CD4-positive, alpha-beta T cell (primary cell): Measurements from ENCODE around the gene CD36. TPM values are rescaled to one million over a fixed set of nuclear protein-coding genes. Genes with fewer than 3 reads are reported as not detected.

Source experiments
- ATAC-seq: fragments of 200-7000 bp; cut with Tn5 transposase; one replicate; pipeline ENCODE4 v1.10.0; 2022; ENCODE audit warnings: mild to moderate bottlenecking; ENCODE audit not compliant: poor library complexity
- CTCF ChIA-PET: fragments of 350-600 bp; sonication (Branson Sonifier 250); formaldehyde crosslinking; loops from one replicate; lab custom pipeline; 2021; ENCODE audit warnings: antibody characterized with exemption, inconsistent platforms; lab: Charles Lee
- POLR2A ChIA-PET: fragments of 350-600 bp; sonication (Branson Sonifier 250); formaldehyde crosslinking; loops from one replicate; lab custom pipeline; 2021; ENCODE audit warnings: antibody characterized with exemption, inconsistent platforms; lab: Charles Lee
- DNase-seq, 14 experiments: peaks; one replicate each; pipeline ENCODE4 v3.0.0-alpha.2; 2013 to 2020; ENCODE audit warnings: mixed read lengths in 2 of 14
- H3K27ac ChIP-seq, 2 donors: one replicate each; pipeline versions ENCODE4 v1.5.1 to v1.7.0; 2013; ENCODE audit warnings: low read length in 2 of 2, low read depth in 1 of 2, mild to moderate bottlenecking in 1 of 2
- H3K27me3 ChIP-seq, 2 experiments: 1 replicate in 1 of 2; 2 replicates in 1 of 2; pipeline versions ENCODE4 v1.6.1 to v1.7.0; 2013; ENCODE audit warnings: low read length in 2 of 2, control low read depth in 1 of 2, mild to moderate bottlenecking in 1 of 2, moderate library complexity in 1 of 2; ENCODE audit not compliant: insufficient read depth in 2 of 2, control insufficient read depth in 1 of 2
- H3K36me3 ChIP-seq: one replicate; pipeline ENCODE4 v1.6.1; 2013; ENCODE audit warnings: low read length, control low read depth; ENCODE audit not compliant: insufficient read depth
- H3K4me1 ChIP-seq: one replicate; pipeline ENCODE4 v1.6.1; 2013; ENCODE audit warnings: low read length, control low read depth; ENCODE audit not compliant: insufficient read depth
- H3K4me3 ChIP-seq: one replicate; pipeline ENCODE4 v1.5.1; 2013; ENCODE audit warnings: mild to moderate bottlenecking, low read length, moderate library complexity
- H3K9me3 ChIP-seq, 2 experiments: 1 replicate in 1 of 2; 2 replicates in 1 of 2; pipeline versions ENCODE4 v1.6.1 to v1.7.0; 2013; ENCODE audit warnings: low read length in 2 of 2, mild to moderate bottlenecking in 2 of 2, control low read depth in 1 of 2, moderate library complexity in 1 of 2; ENCODE audit not compliant: control insufficient read depth in 1 of 2, insufficient read depth in 1 of 2
- H3K27ac Mint-ChIP-seq: one replicate; pipeline ENCODE4 v1.8.0; 2020; ENCODE audit warnings: mixed read lengths
- H3K27me3 Mint-ChIP-seq: one replicate; pipeline ENCODE4 v1.8.0; 2021; ENCODE audit warnings: mixed read lengths
- H3K36me3 Mint-ChIP-seq: one replicate; pipeline ENCODE4 v1.8.0; 2021; ENCODE audit warnings: low read depth, mixed read lengths
- H3K4me1 Mint-ChIP-seq: one replicate; pipeline ENCODE4 v1.8.0; 2021; ENCODE audit warnings: low read depth, mixed read lengths
- H3K4me3 Mint-ChIP-seq: one replicate; pipeline ENCODE4 v1.8.0; 2020; ENCODE audit warnings: mild to moderate bottlenecking, mixed read lengths
- H3K9me3 Mint-ChIP-seq: one replicate; pipeline ENCODE4 v1.8.0; 2020; ENCODE audit warnings: mixed read lengths
- CTCF ChIP-seq: fragments of 200-600 bp; IDR thresholded peaks from one replicate; pipeline ENCODE4 v1.8.0; 2022; ENCODE audit warnings: antibody characterized with exemption, mild to moderate bottlenecking
- intact Hi-C, 2 experiments: fragments of 100-400 bp; cut with DNase I in 1 of 2; cut with micrococcal nuclease in 1 of 2; formaldehyde crosslinking; loops; one replicate each; pipeline versions ENCODE4 v1.15.1 to v1.9.0; 2023 to 2025; cut with DNase I, micrococcal nuclease
- total RNA-seq, 174 experiments: library from RNA in 2 of 174; stranded (reverse) in 2 of 174; gene quantifications; one replicate each; pipeline ENCODE4 v1.2.3 and lab custom pipeline; 2021 to 2026

CD36 gene
- total RNA-seq, 2 experiments from 2014 or later = 1.4 to 1.7 TPM

GRCh38 chr7:80600046-80600445, 38.4 kb upstream of the CD36 start:
- Histone ChIP-seq H3K9me3 (no peaks in the 10 kb centered on the region), H3K27me3 (no peaks in the 10 kb centered on the region), H3K27ac (no peak overlapping the region), H3K36me3 (no peaks in the 10 kb centered on the region), H3K4me1 (no peaks in the 10 kb centered on the region), H3K4me3 (no peak overlapping the region)
- H3K27me3 Mint-ChIP-seq = no peaks in the 10 kb centered on the region
- no peak overlapping the region for H3K4me3 Mint-ChIP-seq
- H3K36me3 Mint-ChIP-seq = no peaks in the 10 kb centered on the region
- DNase-seq (no peak), ATAC-seq (no peak)
- ChIA-PET CTCF (no interaction called here), POLR2A (no interaction called here)
- no peak for TF ChIP-seq CTCF
- H3K27ac Mint-ChIP-seq = no peak overlapping the region
- intact Hi-C loops = no loop called here
- H3K4me1 Mint-ChIP-seq = no peaks in the 10 kb centered on the region
- H3K9me3 Mint-ChIP-seq = no peaks in the 10 kb centered on the region

GRCh38 chr7:80601999-80602398, 36.4 kb upstream of the CD36 start:
- ATAC-seq (no peak), DNase-seq (no peak)
- no peak overlapping the region for H3K4me3 Mint-ChIP-seq
- Histone ChIP-seq H3K9me3 (no peaks in the 10 kb centered on the region), H3K4me3 (no peak overlapping the region), H3K27me3 (no peaks in the 10 kb centered on the region), H3K27ac (no peak overlapping the region), H3K4me1 (no peaks in the 10 kb centered on the region), H3K36me3 (no peaks in the 10 kb centered on the region)
- TF ChIP-seq CTCF = no peak
- intact Hi-C loops = no loop called here
- no peaks in the 10 kb centered on the region for H3K36me3 Mint-ChIP-seq
- no peaks in the 10 kb centered on the region for H3K27me3 Mint-ChIP-seq
- ChIA-PET POLR2A (no interaction called here), CTCF (no interaction called here)
- H3K27ac Mint-ChIP-seq = no peak overlapping the region
- no peaks in the 10 kb centered on the region for H3K9me3 Mint-ChIP-seq
- no peaks in the 10 kb centered on the region for H3K4me1 Mint-ChIP-seq

- no peak for DNase-seq
- no peak for TF ChIP-seq CTCF
- intact Hi-C loops = no loop called here
Observed at GRCh38 chr7:80603940-80604339, 34.5 kb upstream of the CD36 start.

More at GRCh38 chr7:80603940-80604339, 34.5 kb upstream of the CD36 start:
- Mint-ChIP-seq H3K27ac (no peak overlapping the region), H3K27me3 (no peaks in the 10 kb centered on the region), H3K4me1 (no peaks in the 10 kb centered on the region), H3K36me3 (no peaks in the 10 kb centered on the region), H3K4me3 (no peak overlapping the region), H3K9me3 (no peaks in the 10 kb centered on the region)
- Histone ChIP-seq H3K27me3 (no peaks in the 10 kb centered on the region), H3K9me3 (peaks cover 0 to 5% of the 10 kb centered on the region in 2 experiments), H3K36me3 (no peaks in the 10 kb centered on the region), H3K4me1 (no peaks in the 10 kb centered on the region), H3K27ac (no peak overlapping the region), H3K4me3 (no peak overlapping the region)
- CTCF ChIA-PET = no interaction called here
- no peak for ATAC-seq
- POLR2A ChIA-PET = no interaction called here
